Measurements from ENCODE around the gene GRM7.

GRCh38 chr3:7082244-7082643, 221.3 kb downstream of the GRM7 start:
- no peak for TF ChIP-seq EZH2phosphoT487 (IDR thresholded peaks at IDR 0.05)
- TF ChIP-seq CTCF (IDR thresholded peaks at IDR 0.05), result no peak

Data from neural progenitor cell (in vitro differentiated cells).